Activated gamma-delta T cell treated with anti-CD3 and anti-CD28 coated beads, Interleukin-2, amount 50 U/mL, for 16 hours (primary cell): ENCODE results near the gene TMEM121.

ENCODE experiments used
- DNase-seq: peaks from one replicate; pipeline ENCODE4 v3.0.0-alpha.2; 2020; ENCODE audit warnings: low read depth

TMEM121 gene

DNA sequence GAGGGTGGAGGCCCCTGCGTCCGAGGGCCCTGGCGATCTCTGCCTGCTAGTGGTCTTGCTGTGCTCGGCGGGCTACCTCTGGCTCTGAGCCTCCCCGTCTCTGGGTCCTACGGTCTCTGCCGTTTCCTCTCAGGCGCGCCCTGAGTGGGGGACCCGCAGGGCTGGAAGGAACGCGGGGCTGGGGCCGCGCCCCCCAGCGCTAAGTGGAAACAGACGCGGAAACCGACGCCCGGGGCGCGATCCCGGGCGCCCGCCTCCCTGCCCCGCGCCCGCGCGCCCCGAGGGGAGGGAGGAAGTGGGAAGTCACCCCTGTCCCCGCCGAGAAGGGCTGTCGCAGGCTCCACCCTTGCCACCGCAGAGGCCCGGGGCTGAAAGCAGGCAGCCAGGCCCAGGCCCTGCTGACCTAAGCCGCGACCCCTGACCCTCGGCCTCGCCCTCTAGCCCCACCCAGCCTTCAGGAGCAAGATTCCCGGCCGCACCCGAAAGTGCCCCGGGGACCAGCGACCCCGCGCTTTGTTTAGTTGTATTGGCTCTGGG is 38.9 kb upstream of the TMEM121 start:
- no peak for DNase-seq

DNA sequence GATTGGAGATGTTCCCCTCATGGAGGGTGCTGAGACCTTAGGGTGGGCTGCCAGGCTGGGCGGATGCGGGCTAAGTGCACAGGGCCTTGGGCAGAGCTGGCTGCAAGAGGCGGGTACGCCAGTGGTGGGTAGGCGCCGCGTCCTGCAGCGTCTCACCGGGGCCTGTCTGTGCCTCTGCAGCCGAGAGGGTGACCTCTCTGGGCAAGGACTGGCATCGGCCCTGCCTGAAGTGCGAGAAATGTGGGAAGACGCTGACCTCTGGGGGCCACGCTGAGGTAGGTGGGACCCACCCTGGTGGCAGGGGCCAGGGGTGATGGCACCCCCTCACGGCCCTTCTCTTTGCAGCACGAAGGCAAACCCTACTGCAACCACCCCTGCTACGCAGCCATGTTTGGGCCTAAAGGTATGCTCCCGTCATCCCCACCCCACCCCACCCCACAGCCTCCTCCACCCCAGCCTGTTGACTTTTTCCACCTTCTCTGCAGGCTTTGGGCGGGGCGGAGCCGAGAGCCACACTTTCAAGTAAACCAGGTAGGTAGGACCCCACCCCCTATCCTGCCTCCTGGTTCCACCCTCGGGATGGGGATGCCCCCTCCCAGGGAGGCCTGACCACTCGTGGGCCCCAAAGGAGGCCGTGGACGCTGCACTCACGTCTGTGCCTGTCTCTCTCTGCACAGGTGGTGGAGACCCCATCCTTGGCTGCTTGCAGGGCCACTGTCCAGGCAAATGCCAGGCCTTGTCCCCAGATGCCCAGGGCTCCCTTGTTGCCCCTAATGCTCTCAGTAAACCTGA is 38.2 kb upstream of the TMEM121 start:
- DNase-seq, result no peak

DNA sequence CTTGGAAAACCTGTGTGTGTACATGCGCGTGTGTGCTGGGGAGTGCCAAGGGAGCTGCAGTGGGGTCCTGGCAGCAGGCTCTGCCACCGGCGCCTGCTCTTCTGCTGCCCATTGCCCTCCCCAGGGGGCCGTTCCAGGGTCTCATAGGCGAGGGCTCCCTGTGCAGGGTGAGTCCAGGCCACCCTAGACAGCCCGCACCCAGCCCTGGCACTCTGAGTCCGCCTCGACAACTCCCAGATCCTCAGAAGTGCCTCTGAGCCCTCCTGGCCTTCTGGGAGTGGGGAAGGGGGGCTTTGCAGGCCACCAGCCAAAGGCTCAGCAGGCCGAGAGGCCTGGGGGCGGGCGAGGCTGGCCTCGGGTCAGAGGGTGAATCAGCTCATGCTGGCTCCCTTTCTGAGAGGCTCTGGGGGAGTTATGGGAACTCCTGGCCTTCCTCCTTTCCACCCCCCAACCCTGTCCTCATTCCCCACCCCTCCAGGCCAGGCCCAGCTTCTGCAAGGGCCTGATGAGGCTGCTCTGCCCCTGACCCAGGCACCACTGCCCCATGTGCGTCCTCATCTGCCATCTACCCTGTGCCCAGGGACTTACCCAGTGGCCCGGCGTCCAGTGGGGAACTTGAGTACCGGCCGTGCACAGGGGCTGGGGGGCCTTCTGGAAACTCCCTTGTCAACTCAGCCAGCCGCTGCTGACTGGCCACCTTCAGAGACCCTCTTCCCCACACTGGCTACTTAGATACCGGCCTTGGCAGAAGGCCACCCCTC is 37.4 kb upstream of the TMEM121 start:
- no peak for DNase-seq

DNA sequence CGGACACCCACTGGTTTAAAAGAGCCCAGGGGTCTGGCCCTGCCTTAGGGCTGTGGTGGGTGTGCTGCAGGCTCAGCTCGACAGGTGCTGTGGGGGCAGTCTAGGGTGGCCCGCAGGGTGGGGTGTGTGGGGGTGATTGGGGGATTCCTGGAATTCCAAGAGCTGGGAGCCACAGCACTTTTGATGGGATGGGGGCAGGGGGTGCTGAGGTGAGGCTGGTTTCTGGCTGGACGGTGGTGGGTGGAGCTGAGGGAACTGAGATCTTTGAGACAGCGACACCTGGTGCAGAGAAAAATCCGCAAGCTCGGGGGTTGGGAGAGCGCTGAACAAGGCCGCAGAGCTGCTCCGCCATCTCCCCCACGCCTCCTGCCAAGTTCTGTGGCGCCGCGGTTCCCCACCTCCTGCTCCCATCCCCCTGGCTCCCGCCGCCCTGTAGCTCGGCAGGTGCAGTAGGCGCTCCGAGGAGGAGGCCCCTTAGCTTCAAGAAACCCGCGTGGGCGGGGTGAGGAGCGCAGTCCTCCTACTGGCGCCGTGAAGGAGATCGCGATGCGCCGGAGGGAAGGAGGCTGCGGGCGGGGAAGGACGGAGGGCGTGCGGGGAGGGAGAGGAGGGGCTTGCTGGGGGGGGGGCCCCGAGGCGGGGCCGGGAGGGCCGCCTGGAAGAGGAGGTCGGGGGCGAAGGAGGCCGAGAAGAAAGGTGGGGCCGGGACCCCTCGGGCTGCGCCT is 36.7 kb upstream of the TMEM121 start:
- peak; percentile 82 for DNase-seq

DNA sequence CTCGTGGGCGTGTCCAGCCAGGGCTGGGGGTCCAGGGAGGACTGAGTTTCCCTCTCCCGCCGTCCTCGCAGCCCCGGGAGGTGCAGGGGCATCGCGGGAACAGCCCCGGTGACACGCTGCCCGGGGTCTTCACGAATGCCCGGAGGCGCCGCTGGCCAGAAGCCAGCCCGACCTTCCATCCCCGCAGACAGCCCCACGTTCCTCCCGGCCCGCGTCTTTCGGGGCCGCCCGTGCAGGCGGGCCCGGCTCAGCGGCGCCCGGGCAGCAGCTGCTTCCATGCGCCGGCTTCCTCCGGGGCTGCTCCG is 36.2 kb upstream of the TMEM121 start:
- DNase-seq, result no peak

DNA sequence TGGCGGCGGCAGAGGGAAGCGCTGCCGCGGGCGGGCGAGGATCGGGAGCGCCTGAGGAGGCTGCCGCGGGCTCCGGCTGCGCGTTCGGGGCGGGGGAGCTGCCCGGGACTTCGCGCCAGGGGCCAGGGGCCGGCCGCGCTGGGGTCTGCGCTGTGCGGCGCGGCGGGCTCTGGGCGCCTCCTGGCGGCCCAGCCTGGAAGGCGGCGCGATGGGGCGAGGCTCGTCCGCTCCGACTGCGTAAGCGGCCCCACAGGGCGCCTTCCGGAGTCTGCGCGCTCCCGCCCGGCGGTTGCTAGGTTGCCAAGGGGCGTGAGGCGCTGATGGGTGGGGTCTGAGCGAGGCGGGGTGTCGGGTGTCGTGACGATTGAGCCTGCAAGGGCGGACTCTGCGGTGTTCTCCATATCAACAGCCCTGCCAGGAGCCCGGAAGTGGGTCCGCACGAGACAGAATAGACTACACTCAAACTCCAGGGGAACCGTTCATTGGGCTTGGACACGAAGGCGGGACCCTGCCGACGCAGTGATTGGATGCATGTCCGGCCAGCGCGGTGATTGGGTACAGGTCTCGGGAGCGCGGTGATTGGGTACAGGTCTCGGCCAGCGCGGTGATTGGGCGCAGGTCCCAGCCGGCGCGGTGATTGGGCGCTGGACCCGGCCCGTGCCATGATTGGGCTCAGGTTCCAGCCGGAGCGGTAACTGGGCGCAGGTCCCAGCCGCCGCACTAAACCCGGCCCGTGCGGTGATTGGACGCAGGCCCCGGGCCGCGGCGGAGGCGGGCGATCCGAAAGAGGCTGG is 35.6 kb upstream of the TMEM121 start, which contains the start of gene TEDC1:
TEDC1 (plus strand) TSS at position 675 of the 794 bp plus-strand sequence. CDS start 130 bp downstream, outside the sequence.
- DNase-seq, result peak; percentile 98

DNA sequence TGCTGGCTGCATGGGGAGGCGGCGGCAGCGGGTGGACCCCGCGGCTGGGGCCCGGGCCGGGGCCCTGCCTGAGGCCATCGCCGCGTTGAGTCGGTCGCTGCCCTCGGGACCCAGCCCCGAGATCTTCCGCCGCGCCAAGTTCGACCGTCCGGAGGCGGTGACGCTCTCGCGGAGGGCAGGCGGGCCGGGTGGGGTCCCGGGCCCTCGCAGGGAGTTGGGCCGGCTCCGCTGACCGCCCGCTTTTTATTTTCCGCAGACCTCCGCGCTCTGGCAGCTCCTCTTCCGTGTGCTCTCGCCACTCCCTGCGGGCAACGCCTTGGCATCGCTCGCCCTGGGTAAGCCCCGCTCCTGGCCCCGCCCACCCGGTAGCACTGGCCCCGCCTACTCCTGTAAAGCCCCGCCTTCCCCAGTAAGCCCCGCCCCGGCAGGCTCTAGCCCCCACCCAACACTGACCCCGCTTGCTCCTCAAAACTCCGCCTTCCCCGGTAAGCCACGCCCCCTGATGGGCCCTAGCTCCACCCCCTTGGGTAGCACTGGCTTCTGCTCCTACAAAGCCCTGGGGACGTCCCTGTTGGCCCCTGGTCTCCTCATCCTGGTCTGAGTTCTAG is 34.9 kb upstream of the TMEM121 start:
- DNase-seq, result peak; percentile 76

DNA sequence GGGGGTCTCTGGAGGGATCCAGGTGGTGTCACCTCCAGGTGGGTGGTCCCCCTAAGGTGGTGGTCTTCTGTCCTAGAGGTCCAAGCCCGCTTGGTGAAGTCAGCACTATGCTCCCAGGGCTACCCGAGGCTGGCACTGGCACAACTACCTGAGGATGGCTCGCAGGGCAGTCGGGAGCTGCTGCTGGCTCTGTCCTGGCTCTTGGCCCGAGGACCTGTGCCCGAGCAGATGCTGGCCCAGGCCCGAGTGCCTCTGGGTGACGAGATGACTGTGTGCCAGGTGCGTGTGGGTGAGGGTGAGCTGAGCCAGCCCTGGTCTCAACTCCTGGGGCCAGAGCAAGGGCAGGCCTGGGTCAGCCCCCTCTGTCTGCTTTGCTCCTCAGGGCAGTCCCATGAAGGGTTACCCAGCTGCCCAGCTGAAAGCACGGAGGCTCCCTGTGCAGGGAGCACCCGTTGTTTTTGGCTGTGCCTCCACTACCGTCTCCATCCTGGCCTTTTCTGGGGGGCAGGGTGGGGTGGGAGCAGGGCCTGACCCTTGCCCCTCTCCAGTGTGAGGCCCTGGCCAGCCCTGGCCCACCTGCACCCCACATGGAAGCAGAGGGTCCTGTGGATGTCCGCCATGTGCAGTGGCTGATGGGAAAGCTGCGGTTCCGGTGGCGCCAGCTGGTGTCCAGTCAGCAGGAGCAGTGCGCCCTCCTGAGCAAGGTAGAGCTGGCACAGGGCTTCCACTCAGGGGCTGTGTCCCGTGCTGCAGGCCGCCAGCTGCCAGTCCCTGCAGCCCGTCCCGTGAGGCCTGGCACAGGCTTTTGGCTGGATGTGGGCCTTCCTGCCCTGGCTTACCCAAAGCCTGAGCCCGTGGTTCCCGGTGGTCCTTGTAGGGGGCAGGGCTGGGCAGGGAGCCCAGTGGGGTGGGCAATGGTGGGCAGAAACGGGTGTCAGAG is 34.1 kb upstream of the TMEM121 start:
- no peak for DNase-seq

DNA sequence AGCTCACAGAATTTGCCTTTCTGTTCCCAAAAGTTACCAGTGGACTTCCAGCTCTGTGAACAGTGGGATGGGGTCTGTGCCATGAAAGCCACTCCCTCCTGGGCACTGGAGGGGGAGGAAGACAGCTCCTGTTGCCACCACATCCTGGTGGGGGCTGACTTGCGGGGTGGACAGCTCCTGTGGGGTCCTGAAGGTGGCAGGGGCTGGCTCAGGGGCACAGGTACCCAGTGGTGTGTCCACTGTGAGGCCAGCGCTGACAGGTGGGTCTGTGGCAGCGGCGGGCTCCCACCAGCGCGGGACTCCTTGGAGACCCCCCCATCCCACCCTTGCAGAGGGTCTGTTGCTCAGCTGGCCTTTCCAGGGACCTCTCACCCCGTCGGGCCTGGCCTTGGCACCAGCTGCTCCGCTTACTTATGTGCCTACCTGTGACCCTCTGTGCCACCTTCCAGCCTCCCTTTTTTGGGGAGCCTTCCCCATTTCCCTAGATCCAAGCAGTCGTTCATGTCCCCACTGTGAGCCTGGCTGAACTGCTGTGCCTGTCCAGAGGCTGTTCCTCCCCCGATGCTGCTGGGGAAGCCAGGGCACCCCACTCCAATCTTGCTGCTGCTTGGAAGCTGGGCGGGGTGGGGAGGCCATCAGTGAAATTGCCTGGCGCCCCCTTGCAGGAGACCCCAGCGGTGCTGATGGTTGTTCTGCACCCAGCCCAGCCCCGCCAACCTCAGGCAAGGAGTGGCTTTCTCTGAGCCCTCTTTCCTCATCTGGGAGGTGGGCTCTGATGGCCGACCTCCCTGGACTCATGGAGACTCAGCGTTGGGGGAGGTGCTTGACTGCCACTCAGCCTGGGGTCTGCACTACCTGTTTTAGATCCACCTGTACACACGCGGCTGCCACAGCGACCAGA is 33.2 kb upstream of the TMEM121 start:
- no peak for DNase-seq

DNA sequence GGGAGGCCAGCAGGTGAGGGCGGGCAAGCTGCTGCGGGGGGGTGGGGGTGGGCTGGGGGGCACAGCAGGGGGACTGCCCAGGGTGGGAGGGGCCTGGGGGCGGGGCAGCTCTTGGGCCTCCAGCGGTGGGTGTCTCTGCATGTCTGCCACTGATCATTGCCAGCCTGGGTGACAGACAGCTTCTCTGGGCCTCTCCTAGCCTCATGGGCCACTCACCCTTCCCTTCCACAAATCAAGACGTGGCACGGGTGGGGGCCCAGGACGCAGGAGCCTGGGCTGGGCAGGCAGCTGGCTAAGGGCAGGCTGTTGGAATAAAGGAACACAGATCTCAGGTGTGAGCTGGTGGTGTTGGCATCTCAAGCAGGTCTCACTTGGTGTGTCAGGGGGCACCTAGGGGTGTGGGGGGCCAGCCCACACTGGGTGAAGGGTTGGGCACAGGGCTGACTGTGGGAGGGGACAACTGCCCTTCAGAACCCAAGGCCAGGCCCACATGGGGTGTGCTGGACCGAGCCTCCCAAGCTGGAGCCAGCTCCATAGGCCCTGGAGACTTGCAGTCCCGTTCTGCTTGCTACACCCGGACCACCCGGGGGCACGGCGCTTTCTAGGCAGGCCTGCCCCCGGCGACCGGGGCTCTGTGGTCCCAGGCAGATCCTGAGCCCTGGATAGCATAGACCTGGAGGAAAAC is 32.3 kb upstream of the TMEM121 start:
- DNase-seq, result no peak

DNA sequence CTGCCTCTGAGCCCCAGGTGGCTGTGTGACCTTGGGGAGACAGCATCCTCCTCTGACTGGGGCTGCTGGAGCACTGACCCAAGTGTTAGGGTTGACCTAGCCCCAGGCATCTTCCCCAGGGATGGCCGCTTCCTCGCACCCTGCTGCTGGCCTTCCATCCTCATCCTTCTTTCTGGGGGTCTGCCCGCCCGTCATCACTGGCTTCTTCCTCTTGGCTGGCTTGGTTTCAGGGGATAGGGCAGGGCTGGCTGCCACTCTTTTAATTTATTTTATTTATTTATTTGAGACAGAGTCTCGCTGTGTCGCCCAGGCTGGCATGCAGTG is 31.8 kb upstream of the TMEM121 start:
- no peak for DNase-seq

DNA sequence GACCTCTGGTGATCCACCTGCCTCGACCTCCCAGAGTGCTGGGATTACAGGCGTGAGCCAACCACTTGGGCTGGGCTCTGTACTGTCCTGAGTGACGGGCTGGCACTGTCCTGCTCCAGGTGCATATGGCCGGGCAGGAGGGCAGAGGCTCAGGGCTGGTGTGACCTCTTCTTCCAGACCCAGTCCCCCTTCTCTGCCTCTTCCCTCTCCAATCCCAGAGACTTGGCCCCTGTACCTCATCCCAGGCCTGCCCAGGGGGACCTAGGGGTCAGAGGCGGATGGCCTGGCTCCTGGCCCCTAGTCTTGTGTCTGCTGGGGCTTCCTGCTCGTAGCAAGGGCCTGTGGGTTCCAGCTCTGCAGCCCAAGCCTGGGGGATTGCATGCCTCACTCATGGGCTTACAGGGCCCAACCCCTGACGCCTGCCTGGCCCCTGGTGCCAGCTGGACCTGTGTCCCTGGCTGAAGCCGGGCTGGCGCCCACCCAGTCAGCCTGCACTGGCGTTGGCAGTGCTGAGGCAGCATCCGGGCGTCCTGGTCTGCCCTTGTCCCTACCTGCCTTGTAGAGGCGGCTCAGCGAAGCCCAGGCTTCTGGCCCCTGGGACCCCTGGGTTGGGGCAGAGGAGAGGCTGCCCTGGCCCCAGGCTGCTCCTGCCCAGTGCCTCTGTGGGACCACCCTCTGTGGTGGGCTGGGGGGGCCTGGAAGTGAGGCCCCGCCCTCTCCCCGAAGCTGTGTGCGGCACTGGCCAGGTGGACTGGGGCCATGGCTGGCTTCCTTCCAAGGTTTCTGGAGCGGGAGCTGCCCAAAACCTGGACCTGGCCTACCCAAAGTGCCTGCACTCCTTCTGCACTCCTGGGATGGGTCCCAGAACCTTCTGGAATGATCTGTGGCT is 31.0 kb upstream of the TMEM121 start:
- DNase-seq, result no peak

DNA sequence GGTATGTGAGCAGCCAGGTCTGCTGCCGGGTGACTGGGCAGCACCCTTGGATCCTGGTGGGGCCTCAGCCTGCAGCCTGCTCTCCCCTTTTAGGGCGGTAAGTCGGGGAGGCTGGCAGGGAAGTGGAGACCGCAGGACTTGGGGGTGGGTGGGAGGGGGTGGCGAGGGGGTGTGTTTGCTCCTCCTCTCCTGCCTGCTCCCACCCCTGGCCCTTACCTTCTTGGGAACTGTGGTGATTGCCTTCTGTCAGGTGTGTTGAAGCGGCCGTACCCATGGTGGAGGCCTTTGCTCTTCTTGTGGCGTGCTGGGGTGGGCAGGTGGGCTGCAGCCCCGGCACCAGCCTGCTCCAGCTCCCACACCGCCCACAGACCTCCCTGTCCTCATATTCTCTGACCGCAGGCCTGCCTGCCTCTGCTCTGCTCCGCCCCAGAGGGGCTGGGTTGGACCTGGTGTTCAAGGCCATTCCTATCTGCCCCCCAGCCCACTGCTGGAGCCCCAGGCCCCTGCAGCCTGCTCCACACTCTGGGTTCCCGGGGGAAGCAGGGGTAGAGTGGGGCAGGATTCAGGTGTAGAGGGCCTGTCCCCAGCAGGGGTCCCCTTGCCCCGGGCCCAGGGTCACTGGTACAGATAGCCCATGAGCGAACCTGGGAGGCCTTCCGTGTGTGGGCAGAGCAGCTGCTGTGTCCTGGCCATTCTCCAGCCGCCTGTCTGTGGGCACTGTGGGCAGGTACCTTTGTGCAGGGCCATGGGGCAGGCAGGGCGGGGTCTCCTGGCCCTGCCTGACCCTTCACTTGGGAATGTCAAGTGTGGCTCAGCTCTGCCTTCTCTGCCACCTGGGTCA is 30.2 kb upstream of the TMEM121 start:
- DNase-seq, result no peak

DNA sequence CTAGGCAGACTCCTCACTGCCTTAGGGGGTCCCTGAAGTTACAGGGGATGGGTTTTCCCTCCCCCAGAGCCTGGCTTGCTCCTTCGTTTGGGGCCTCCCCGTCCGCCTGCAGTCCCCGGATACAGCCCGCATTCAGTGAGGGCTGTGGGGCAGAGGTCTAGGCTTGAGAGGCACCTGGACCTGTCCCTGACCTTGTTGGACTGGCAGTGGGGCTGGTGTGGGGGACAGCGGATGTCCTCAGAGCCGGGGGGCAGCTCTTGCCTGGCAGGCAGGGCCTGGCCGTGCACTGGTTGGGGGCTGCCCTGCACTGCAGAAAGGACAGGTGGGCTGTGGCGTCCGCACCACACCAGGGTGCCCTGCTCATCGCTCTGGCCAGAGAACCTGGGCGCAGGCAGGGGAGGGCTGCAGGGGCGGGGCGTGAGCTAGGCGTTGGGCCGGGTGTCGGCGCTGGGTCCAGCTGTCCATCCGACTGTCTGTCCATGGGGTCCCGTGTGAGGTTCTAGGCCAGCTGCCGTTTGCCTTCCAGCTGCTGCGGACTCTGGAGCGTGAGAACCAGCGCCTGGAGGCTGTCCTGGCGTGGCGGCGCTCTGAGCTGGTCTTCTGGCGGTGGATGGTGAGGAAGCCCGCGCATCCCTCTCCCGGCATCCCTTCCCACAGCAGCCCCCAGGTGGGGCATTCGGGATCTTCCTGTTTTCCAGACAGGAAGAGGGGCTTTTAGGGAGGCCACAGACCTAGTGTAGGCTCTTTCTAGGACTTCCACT is 29.4 kb upstream of the TMEM121 start:
- DNase-seq, result no peak

DNA sequence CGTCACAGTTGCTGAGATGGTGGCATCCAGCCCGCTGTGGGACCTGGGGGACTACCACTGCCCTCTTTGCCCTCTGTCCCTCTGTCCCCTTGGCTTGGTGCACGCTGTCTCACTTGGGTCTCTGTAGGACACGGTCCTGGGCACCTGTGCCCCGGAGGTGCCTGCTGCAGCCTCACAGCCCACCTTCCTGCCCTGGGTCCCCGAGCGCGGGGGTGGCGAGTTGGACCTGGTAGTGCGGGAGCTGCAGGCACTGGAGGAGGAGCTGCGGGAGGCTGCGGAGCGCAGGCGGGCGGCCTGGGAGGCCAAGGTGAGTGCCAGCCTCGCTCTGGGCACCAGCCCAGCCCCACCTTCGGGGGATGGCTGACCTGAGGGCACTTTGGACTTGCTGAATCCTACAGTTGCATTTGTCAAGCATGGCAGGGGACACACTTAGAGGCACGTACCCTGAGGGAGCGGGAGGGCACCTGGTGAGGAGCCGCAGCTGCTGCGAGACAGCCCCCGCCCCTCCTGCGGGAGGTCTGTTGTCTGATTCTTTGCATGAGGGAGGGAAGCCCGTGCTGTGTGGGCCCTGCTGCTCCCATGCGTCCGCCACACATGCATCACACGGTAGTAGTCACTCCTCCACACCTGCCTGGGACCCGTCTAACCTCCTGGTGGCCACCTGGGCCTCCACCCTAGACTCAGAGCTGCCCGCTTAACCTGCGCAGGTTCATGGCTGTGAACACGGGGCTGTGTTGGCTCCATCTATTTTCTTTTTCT is 28.5 kb upstream of the TMEM121 start:
- DNase-seq, result no peak
